ENCODE measurements around the gene SIGLEC11.

Gene SIGLEC11

DNA sequence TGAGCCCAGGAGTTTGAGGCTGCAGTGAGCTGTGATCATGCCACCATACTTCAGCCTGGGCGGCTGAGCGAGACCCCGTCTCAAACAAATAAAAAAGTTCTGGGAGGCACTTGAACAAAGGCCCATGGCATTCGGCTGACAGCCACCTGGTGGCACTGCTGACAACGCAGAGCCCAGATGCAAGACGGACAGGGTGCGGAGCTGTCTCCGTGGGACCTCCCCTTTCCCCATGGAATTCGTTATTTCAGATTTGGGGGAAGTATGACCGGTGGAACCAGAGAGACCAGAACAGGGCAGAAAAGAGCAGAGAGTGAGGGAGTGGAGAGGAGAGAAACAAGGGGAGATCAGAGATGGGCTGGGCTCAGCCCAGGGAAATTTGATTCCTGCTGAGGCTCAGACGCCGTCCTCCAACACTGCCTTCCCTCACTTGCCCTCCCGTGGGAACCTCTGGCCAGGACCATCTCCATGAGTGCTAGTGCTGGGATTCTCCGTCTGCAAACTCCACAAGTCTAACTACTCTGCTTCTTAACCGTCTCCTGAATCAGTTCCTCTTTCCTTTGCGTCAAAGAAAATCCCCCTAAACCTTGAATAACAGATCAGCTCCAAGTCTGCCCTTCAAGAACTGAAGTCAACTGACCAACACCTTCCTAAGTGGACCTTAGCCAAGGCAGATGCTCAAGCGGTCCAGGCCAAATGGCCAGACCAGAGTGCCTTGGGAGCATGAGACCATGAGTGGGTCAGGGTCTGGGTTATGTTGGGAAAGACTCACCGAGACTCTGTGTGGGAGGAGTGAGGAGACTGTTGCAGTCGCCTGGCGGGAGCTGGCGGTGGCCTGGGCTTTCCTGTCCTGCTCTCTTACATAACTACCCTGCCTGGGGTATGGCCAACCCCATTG, 43.9 kb downstream of the SIGLEC11 start:
- no peak overlapping the region for H3K4me3 ChIP-seq (ENCODE audit: low read depth, low read length)
- TF ChIP-seq CTCF (IDR thresholded peaks at IDR 0.05; ENCODE audit: borderline replicate concordance, insufficient read depth, low read depth, low read length): peak; percentile 33; the same call in 1 of the 2 replicates

- TF ChIP-seq CTCF (IDR thresholded peaks at IDR 0.05; ENCODE audit: borderline replicate concordance, insufficient read depth, low read depth, low read length): peak; percentile 39; the same call in 1 of the 2 replicates
- H3K4me3 ChIP-seq (ENCODE audit: low read depth, low read length): no peak overlapping the region
Observed at GRCh38 chr19:49915271-49915670, 45.7 kb downstream of the SIGLEC11 start.

GRCh38 chr19:49913720-49914119, 47.3 kb downstream of the SIGLEC11 start:
- H3K4me3 ChIP-seq (ENCODE audit: low read depth, low read length): no peak overlapping the region
- no peak for TF ChIP-seq CTCF (IDR thresholded peaks at IDR 0.05; ENCODE audit: borderline replicate concordance, insufficient read depth, low read depth, low read length)

- TF ChIP-seq CTCF (IDR thresholded peaks at IDR 0.05; ENCODE audit: borderline replicate concordance, insufficient read depth, low read depth, low read length): peak; percentile 43; the same call in 1 of the 2 replicates
- H3K4me3 ChIP-seq (ENCODE audit: low read depth, low read length): no peak overlapping the region
Observed at GRCh38 chr19:49912965-49913685, 47.8 kb downstream of the SIGLEC11 start.

GRCh38 chr19:49911381-49912145, 49.4 kb downstream of the SIGLEC11 start:
- peak overlapping the region; percentile 19 for H3K4me3 ChIP-seq (ENCODE audit: low read depth, low read length)
- TF ChIP-seq CTCF (IDR thresholded peaks at IDR 0.05; ENCODE audit: borderline replicate concordance, insufficient read depth, low read depth, low read length): no peak

DNA sequence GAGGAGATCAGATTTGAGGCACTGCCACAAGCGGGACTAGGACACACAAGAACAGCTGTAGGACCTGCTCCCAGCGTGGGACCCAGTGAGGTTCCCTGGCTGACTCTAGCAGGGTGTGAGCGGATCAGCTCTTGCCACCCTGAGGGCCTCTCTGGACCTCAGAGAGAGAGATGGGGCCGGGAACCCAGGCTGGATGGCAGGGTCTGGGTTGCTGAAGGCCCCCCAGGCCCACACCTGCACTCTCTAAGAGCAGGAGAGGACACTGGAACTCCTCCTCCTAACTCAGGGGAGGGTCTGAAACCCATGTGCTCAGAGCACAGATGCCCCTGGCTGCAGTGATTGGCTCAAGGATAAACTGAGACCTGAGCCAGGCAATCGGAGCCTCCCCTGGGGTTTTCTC, 50.8 kb downstream of the SIGLEC11 start:
- no peak for TF ChIP-seq CTCF (IDR thresholded peaks at IDR 0.05; ENCODE audit: borderline replicate concordance, insufficient read depth, low read depth, low read length)
- no peak overlapping the region for H3K4me3 ChIP-seq (ENCODE audit: low read depth, low read length)

Measured in GM12875 (cell line).